ENCODE measurements around the gene ATP1A4. TPM values are rescaled to one million over a fixed set of nuclear protein-coding genes. Genes with fewer than 3 reads are reported as not detected.

Gene ATP1A4
- polyA plus RNA-seq, 1 donor, result 4.0 TPM

GRCh38 chr1:160148121-160148520 lies 3.3 kb upstream of the ATP1A4 start:
- no peak for DNase-seq

DNA sequence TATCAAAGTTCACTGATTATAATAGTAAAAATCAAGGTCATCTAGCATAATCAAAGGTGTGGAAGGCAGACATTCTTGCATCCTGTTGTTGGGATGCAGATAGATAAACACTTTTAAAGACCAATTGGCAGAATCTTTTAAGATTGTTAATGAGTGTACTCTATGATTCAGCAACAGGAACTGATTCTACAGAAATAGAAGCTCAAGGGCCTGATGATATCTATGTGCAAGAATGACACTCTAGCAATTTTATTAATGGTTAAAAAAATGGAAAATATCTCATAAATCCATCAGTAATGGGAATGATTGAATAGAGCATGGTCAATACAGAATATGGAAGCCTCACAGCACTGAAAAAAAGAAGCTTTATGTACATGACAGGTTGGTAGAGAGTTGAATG lies 2.2 kb upstream of the ATP1A4 start:
- DNase-seq, result no peak

- DNase-seq, result no peak
These were observed 1.7 kb upstream of the ATP1A4 start for GRCh38 chr1:160149716-160150115.

DNA sequence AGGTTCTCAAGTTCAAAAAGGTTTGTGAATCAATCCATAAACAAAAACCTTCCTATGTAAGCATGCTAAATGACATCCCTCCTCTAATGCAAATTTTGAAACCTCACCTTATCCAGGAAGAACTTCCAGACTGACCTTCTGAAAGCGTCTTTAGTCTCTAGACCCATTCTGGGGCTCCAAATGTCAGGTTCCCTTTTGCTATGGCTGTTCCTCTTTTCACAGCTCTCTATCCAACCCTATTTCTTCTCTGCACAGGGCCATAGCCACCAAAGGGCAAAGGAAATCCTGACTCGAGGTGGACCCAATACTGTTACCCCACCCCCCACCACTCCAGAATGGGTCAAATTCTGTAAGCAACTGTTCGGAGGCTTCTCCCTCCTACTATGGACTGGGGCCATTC lies 3.4 kb downstream of the ATP1A4 start:
- no peak for DNase-seq

GRCh38 chr1:160156361-160156760 lies 5.0 kb downstream of the ATP1A4 start:
- DNase-seq, result no peak

GRCh38 chr1:160157174-160157573 lies 5.8 kb downstream of the ATP1A4 start:
- DNase-seq, result no peak

DNA sequence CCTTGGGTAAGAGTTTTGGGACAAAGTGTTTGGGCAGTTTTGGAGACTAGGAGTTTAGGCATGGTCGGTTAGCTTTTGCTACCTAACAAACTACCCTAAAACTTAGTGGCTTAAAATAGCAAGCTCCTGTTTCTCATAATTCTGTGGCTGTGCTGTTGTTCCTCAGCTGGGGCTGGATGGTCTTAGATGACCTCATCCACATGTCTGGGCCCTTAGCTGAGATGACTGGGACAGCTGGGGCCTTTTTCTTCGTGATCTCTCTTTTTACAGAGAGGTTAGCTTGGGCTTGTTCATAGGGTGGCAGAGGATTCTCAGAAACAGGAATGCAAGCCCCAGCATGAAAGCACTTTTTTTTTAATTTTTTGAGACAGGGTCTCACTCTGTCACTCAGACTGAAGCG lies 6.6 kb downstream of the ATP1A4 start:
- no peak for DNase-seq

- no peak for DNase-seq
These were observed 7.1 kb downstream of the ATP1A4 start for GRCh38 chr1:160158534-160158933.

DNA sequence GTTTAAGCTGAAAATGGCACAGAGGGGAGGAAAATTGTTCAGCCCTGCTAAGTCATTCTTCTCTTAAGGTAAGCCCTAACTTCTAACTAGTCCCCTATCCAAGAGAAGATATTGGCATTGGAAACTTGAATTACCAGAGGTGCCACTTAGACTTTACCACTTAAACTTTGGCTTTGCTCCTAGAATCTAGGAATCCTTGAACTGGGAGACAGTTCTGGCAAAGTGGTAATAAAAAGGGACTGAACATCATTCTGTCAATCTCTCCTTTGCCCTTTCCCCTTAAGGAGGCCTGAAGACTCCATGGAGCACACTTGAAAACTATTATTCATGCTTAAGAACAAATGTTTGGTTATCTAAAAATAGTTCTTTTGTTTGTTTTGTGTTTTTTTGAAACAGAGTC lies 8.4 kb downstream of the ATP1A4 start:
- DNase-seq, result no peak

- DNase-seq, result peak; percentile 26
These were observed 10.7 kb downstream of the ATP1A4 start for GRCh38 chr1:160161965-160162705.

DNA sequence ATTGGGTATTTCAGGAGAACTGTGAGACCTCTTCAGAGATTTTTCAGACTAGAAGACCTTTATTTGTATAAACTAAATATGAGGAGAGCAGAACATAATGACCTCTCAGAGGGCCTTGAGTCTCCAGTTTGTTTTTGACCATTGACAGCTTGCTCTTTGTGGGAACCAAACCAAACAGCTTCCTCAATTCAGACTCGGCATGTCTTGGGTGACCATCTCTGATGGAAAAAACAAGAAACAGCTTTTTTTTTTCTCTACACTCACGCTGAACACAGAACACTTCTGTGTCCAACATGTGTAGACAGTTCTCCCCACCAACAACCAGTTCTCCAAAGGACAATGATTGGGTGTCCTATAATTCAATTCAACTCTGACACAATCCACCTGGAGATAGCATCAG lies 11.5 kb downstream of the ATP1A4 start:
- no peak for DNase-seq

GRCh38 chr1:160163615-160164014 lies 12.2 kb downstream of the ATP1A4 start:
- DNase-seq, result no peak

DNA sequence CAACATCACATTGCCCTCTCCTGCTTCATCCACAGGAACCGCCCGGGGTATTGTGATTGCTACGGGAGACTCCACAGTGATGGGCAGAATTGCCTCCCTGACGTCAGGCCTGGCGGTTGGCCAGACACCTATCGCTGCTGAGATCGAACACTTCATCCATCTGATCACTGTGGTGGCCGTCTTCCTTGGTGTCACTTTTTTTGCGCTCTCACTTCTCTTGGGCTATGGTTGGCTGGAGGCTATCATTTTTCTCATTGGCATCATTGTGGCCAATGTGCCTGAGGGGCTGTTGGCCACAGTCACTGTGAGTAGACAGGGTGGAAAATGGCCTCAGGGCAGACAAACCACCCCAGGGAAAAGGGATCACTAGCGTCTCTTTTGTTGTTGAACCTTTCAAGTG lies 12.7 kb downstream of the ATP1A4 start:
- no peak for DNase-seq

GRCh38 chr1:160166166-160166868 lies 14.9 kb downstream of the ATP1A4 start:
- no peak for DNase-seq

GRCh38 chr1:160167056-160167455 lies 15.7 kb downstream of the ATP1A4 start:
- no peak for DNase-seq

- no peak for DNase-seq
These were observed 16.2 kb downstream of the ATP1A4 start for GRCh38 chr1:160167580-160167979.

GRCh38 chr1:160168016-160168415 lies 16.6 kb downstream of the ATP1A4 start:
- DNase-seq, result no peak

DNA sequence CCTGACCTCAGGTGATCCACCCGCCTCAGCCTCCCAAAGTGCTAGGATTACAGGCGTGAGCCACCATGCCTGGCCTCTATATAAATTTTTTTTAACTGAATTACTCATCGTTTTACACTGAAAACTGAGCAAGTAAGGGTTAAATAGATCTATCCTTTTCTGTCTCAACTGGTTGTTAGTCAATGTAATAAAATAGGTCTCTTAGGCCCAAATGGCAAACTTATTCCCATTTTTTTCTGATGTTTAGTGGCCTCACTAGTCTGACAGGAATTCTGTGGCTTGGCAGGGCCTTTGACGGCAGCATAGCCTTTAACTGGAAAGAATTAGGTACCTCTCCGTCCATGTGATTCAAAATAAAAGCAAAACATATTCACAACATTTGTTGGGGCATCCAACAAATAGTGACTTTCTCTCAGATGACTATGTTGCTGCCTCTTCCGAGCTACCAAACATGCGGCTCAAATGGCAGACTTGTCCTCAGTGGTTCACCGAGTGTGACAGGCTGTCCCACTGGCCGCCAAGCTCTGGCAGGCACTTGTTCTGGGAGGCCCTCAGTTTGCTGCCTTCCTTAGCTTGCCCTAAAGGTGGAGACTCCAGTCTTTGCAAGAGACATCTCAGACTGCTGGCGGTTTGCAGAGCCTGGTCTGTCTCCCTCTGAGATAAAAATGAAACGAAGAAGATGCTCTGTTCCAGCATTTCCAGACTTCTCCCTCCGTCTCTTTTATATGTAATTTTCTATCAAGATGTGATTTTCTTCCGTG lies 17.4 kb downstream of the ATP1A4 start:
- no peak for DNase-seq

- no peak for DNase-seq
These were observed 18.4 kb downstream of the ATP1A4 start for GRCh38 chr1:160169553-160170399.

DNA sequence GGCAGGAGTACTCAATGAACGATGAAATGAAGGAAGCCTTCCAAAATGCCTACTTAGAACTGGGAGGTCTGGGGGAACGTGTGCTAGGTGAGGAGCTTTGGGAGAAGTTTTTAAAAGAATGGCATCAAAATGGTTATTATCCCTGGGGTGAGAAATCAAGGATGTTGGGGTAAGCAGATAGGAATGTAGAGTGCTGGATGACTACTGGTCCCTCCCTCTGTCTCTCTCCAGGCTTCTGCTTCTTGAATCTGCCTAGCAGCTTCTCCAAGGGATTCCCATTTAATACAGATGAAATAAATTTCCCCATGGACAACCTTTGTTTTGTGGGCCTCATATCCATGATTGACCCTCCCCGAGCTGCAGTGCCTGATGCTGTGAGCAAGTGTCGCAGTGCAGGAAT lies 20.0 kb downstream of the ATP1A4 start:
- DNase-seq, result no peak

- DNase-seq, result no peak
These were observed 20.6 kb downstream of the ATP1A4 start for GRCh38 chr1:160171980-160172379.

DNA sequence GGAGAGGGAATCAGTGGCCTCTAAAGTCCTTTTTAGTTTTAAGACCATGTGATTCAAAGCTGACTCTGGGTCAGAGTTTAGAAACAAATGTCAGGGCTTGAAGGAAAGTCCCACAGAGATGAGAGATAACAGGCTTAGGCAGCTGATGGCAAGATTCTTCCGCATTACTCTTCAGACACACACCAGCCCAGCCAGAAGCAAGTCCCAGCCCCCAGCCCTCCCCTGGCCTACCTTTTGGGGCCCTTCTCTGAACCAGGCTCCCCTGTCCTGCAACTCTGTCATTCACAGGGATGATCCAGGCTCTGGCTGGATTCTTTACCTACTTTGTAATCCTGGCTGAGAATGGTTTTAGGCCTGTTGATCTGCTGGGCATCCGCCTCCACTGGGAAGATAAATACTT lies 25.8 kb downstream of the ATP1A4 start:
- no peak for DNase-seq

DNA sequence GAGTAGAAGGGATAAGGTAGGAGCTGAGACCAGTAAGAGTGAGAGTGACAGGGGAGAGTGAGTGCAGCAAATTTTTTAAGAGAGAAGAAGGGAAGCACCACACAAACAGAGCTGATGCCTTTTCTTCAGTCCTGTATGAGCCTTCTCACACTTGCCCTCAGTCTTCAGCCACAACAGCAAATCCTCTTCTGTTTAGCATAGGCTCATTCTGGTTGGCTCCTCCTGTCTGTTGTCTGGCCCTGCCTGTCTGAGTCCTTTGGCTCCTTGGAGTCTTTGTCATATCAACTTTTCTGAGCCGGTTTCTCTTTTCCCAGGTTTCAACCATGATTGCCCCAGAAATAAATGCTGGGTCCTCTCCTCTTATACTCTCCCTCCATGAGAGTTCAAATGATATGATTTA lies 26.3 kb downstream of the ATP1A4 start:
- DNase-seq, result no peak

Data from hindlimb muscle (tissue), 1 donor.